ENCODE results near the gene SLF2.

GRCh38 chr10:100912605-100913469 is at the start of gene SLF2:
- TF ChIP-seq CTCF (conservative IDR thresholded peaks at IDR 0.05) (no peak), ZFX (IDR thresholded peaks at IDR 0.05) (no peak)

Data from C4-2B (cell line).